RWPE1 (cell line): ENCODE data around the gene CSTPP1.
A peak's percentile ranks its signal among the peaks of the same experiment; 100 is the strongest.

Experiments used
- CTCF ChIA-PET: fragments of 350-600 bp; sonication (Branson Sonifier 250); formaldehyde crosslinking; extraction: SDS; loops from one replicate; lab custom pipeline; 2021; lab: Yijun Ruan, JAX
- POLR2A ChIA-PET: fragments of 400-600 bp; formaldehyde crosslinking; extraction: SDS; loops from one replicate; lab custom pipeline; 2020; ENCODE audit warnings: antibody characterized with exemption; ENCODE audit not compliant: low non-redundant PET; lab: Yijun Ruan, JAX
- DNase-seq: peaks from one replicate; pipeline ENCODE4 v3.0.0; 2012; ENCODE audit warnings: low spot score
- H3K27ac ChIP-seq: fragments of 450-650 bp; 2 replicates; pipeline ENCODE4 v1.5.1; 2017
- CTCF ChIP-seq: fragments of 450-650 bp; conservative IDR thresholded peaks from 2 replicates; pipeline ENCODE4 v1.5.1; 2017; ENCODE audit warnings: low read depth, mild to moderate bottlenecking

The CSTPP1 gene

GRCh38 chr11:46906609-46907041 is 29.9 kb upstream of the CSTPP1 start:
- POLR2A ChIA-PET, result no interaction called here
- no peak for DNase-seq
- TF ChIP-seq CTCF, result no peak
- no peak overlapping the region for H3K27ac ChIP-seq
- CTCF ChIA-PET, result interaction anchor here (0.6 kb wide), 1 partner anchor 137 kb away, joined by 3 read pairs; no protein-coding TSS in a partner anchor

GRCh38 chr11:46907606-46908005 is 29.0 kb upstream of the CSTPP1 start:
- no peak for TF ChIP-seq CTCF
- CTCF ChIA-PET, result no interaction called here
- POLR2A ChIA-PET, result no interaction called here
- no peak overlapping the region for H3K27ac ChIP-seq
- DNase-seq, result no peak

GRCh38 chr11:46912526-46913150 is 23.9 kb upstream of the CSTPP1 start:
- H3K27ac ChIP-seq, result peak overlapping the region; percentile 79
- TF ChIP-seq CTCF, result no peak
- ChIA-PET CTCF (interaction anchor here (0.9 kb wide), 1 partner anchor 11 kb away, joined by 4 read pairs; no protein-coding TSS in a partner anchor), POLR2A (no interaction called here)
- no peak for DNase-seq

GRCh38 chr11:46913484-46913883 is 23.1 kb upstream of the CSTPP1 start:
- TF ChIP-seq CTCF, result no peak
- POLR2A ChIA-PET, result no interaction called here
- H3K27ac ChIP-seq, result peak overlapping the region; percentile 79
- CTCF ChIA-PET, result interaction anchor here (0.6 to 1.0 kb wide), 4 partner anchors 188 to 441 kb away, joined by 4 read pairs; no protein-coding TSS in a partner anchor
- DNase-seq, result no peak

GRCh38 chr11:46914363-46914762 is 22.2 kb upstream of the CSTPP1 start:
- ChIA-PET CTCF (interaction anchor here (0.6 to 1.0 kb wide), 2 partner anchors 239 to 426 kb away, joined by 3 to 4 read pairs; no protein-coding TSS in a partner anchor), POLR2A (no interaction called here)
- no peak for DNase-seq
- no peak for TF ChIP-seq CTCF
- peak overlapping the region; percentile 68 for H3K27ac ChIP-seq

- ChIA-PET POLR2A (no interaction called here), CTCF (interaction anchor here (0.6 kb wide), 1 partner anchor 425 kb away, joined by 3 read pairs; no protein-coding TSS in a partner anchor)
- no peak for DNase-seq
- TF ChIP-seq CTCF, result no peak
- H3K27ac ChIP-seq, result no peak overlapping the region
Observed at GRCh38 chr11:46914910-46915309, 21.7 kb upstream of the CSTPP1 start.
